ENCODE results near the gene FUT3.
"Not testable (repeated sequence)": the region's sequence is repeated elsewhere in the genome, so short reads cannot be mapped to it uniquely, and the experiment has no call there.

Gene FUT3

GRCh38 chr19:5863030-5863665 is 11.9 kb upstream of the FUT3 start:
- H3K27me3 ChIP-seq (ENCODE audit: control insufficient read depth in 1 of 2, insufficient read depth in 2 of 2, low read length in 2 of 2), result no peaks in the 10 kb centered on the region
- no peak overlapping the region for H3K4me3 ChIP-seq (ENCODE audit: low read depth in 1 of 2, low read length in 2 of 2)
- no peak overlapping the region for H3K9ac ChIP-seq (ENCODE audit: low read length)
- no peak overlapping the region for H3K27ac ChIP-seq (ENCODE audit: low read depth, low read length)
- H3K4me1 ChIP-seq (ENCODE audit: insufficient read depth, low read length), result no peaks in the 10 kb centered on the region
- no peaks in the 10 kb centered on the region for H3K9me3 ChIP-seq (ENCODE audit: low read length)
- no peaks in the 10 kb centered on the region for H3K36me3 ChIP-seq (ENCODE audit: insufficient read depth, low read length)

GRCh38 chr19:5857203-5858081 is 6.2 kb upstream of the FUT3 start:
- Histone ChIP-seq H3K27me3 (ENCODE audit: control insufficient read depth in 1 of 2, insufficient read depth in 2 of 2, low read length in 2 of 2) (no peaks in the 10 kb centered on the region), H3K9ac (ENCODE audit: low read length) (no peak overlapping the region), H3K27ac (ENCODE audit: low read depth, low read length) (no peak overlapping the region), H3K4me1 (ENCODE audit: insufficient read depth, low read length) (no peaks in the 10 kb centered on the region), H3K9me3 (ENCODE audit: low read length) (no peaks in the 10 kb centered on the region), H3K36me3 (ENCODE audit: insufficient read depth, low read length) (no peaks in the 10 kb centered on the region), H3K4me3 (ENCODE audit: low read depth in 1 of 2, low read length in 2 of 2) (no peak overlapping the region)

GRCh38 chr19:5855151-5855550 is 3.9 kb upstream of the FUT3 start:
- H3K9me3 ChIP-seq (ENCODE audit: low read length); H3K27me3 ChIP-seq (ENCODE audit: control insufficient read depth in 1 of 2, insufficient read depth in 2 of 2, low read length in 2 of 2); H3K27ac ChIP-seq (ENCODE audit: low read depth, low read length); H3K4me3 ChIP-seq (ENCODE audit: low read depth in 1 of 2, low read length in 2 of 2); H3K9ac ChIP-seq (ENCODE audit: low read length); H3K36me3 ChIP-seq (ENCODE audit: insufficient read depth, low read length): not testable (repeated sequence)
- peaks cover 13% of the 10 kb centered on the region for H3K4me1 ChIP-seq (ENCODE audit: insufficient read depth, low read length)

- H3K9me3 ChIP-seq (ENCODE audit: low read length); H3K9ac ChIP-seq (ENCODE audit: low read length); H3K27ac ChIP-seq (ENCODE audit: low read depth, low read length); H3K4me3 ChIP-seq (ENCODE audit: low read depth in 1 of 2, low read length in 2 of 2); H3K27me3 ChIP-seq (ENCODE audit: control insufficient read depth in 1 of 2, insufficient read depth in 2 of 2, low read length in 2 of 2); H3K36me3 ChIP-seq (ENCODE audit: insufficient read depth, low read length): not testable (repeated sequence)
- peaks cover 13% of the 10 kb centered on the region for H3K4me1 ChIP-seq (ENCODE audit: insufficient read depth, low read length)
Measured at GRCh38 chr19:5854121-5854520, 2.9 kb upstream of the FUT3 start.

- Histone ChIP-seq H3K27ac (ENCODE audit: low read depth, low read length) (peak overlapping the region; percentile 23), H3K4me1 (ENCODE audit: insufficient read depth, low read length) (peaks cover 13% of the 10 kb centered on the region), H3K36me3 (ENCODE audit: insufficient read depth, low read length) (no peaks in the 10 kb centered on the region), H3K9ac (ENCODE audit: low read length) (no peak overlapping the region), H3K4me3 (ENCODE audit: low read depth in 1 of 2, low read length in 2 of 2) (no peak overlapping the region), H3K9me3 (ENCODE audit: low read length) (no peaks in the 10 kb centered on the region), H3K27me3 (ENCODE audit: control insufficient read depth in 1 of 2, insufficient read depth in 2 of 2, low read length in 2 of 2) (no peaks in the 10 kb centered on the region)
Measured at GRCh38 chr19:5850743-5851293, 431 bp downstream of the FUT3 start.

- no peaks in the 10 kb centered on the region for H3K36me3 ChIP-seq (ENCODE audit: insufficient read depth, low read length)
- peaks cover 13% of the 10 kb centered on the region for H3K4me1 ChIP-seq (ENCODE audit: insufficient read depth, low read length)
- H3K9me3 ChIP-seq (ENCODE audit: low read length), result no peaks in the 10 kb centered on the region
- no peak overlapping the region for H3K27ac ChIP-seq (ENCODE audit: low read depth, low read length)
- no peak overlapping the region for H3K4me3 ChIP-seq (ENCODE audit: low read depth in 1 of 2, low read length in 2 of 2)
- no peak overlapping the region for H3K9ac ChIP-seq (ENCODE audit: low read length)
- no peaks in the 10 kb centered on the region for H3K27me3 ChIP-seq (ENCODE audit: control insufficient read depth in 1 of 2, insufficient read depth in 2 of 2, low read length in 2 of 2)
Measured at GRCh38 chr19:5850189-5850588, 1.1 kb downstream of the FUT3 start.

- H3K36me3 ChIP-seq (ENCODE audit: insufficient read depth, low read length); H3K9me3 ChIP-seq (ENCODE audit: low read length); H3K9ac ChIP-seq (ENCODE audit: low read length); H3K27me3 ChIP-seq (ENCODE audit: control insufficient read depth in 1 of 2, insufficient read depth in 2 of 2, low read length in 2 of 2); H3K4me3 ChIP-seq (ENCODE audit: low read depth in 1 of 2, low read length in 2 of 2); H3K27ac ChIP-seq (ENCODE audit: low read depth, low read length): not testable (repeated sequence)
- peaks cover 13% of the 10 kb centered on the region for H3K4me1 ChIP-seq (ENCODE audit: insufficient read depth, low read length)
Measured at GRCh38 chr19:5848621-5849020, 2.6 kb downstream of the FUT3 start.

GRCh38 chr19:5847846-5848245 is 3.4 kb downstream of the FUT3 start:
- not testable (repeated sequence) for H3K27ac ChIP-seq (ENCODE audit: low read depth, low read length); H3K9me3 ChIP-seq (ENCODE audit: low read length); H3K36me3 ChIP-seq (ENCODE audit: insufficient read depth, low read length); H3K9ac ChIP-seq (ENCODE audit: low read length); H3K4me3 ChIP-seq (ENCODE audit: low read depth in 1 of 2, low read length in 2 of 2); H3K27me3 ChIP-seq (ENCODE audit: control insufficient read depth in 1 of 2, insufficient read depth in 2 of 2, low read length in 2 of 2)
- H3K4me1 ChIP-seq (ENCODE audit: insufficient read depth, low read length), result peaks cover 13% of the 10 kb centered on the region

- no peak overlapping the region for H3K27ac ChIP-seq (ENCODE audit: low read depth, low read length)
- no peaks in the 10 kb centered on the region for H3K9me3 ChIP-seq (ENCODE audit: low read length)
- H3K4me1 ChIP-seq (ENCODE audit: insufficient read depth, low read length), result no peaks in the 10 kb centered on the region
- H3K27me3 ChIP-seq (ENCODE audit: control insufficient read depth in 1 of 2, insufficient read depth in 2 of 2, low read length in 2 of 2), result no peaks in the 10 kb centered on the region
- H3K4me3 ChIP-seq (ENCODE audit: low read depth in 1 of 2, low read length in 2 of 2), result no peak overlapping the region
- no peak overlapping the region for H3K9ac ChIP-seq (ENCODE audit: low read length)
- H3K36me3 ChIP-seq (ENCODE audit: insufficient read depth, low read length), result no peaks in the 10 kb centered on the region
Measured at GRCh38 chr19:5844456-5845433, 6.5 kb downstream of the FUT3 start.

- Histone ChIP-seq H3K27ac (ENCODE audit: low read depth, low read length) (no peak overlapping the region), H3K9ac (ENCODE audit: low read length) (no peak overlapping the region), H3K27me3 (ENCODE audit: control insufficient read depth in 1 of 2, insufficient read depth in 2 of 2, low read length in 2 of 2) (no peaks in the 10 kb centered on the region), H3K4me3 (ENCODE audit: low read depth in 1 of 2, low read length in 2 of 2) (no peak overlapping the region), H3K9me3 (ENCODE audit: low read length) (no peaks in the 10 kb centered on the region), H3K36me3 (ENCODE audit: insufficient read depth, low read length) (no peaks in the 10 kb centered on the region), H3K4me1 (ENCODE audit: insufficient read depth, low read length) (no peaks in the 10 kb centered on the region)
Measured at GRCh38 chr19:5843295-5843927, 7.8 kb downstream of the FUT3 start.

GRCh38 chr19:5841735-5842111 is 9.5 kb downstream of the FUT3 start:
- H3K27ac ChIP-seq (ENCODE audit: low read depth, low read length); H3K4me1 ChIP-seq (ENCODE audit: insufficient read depth, low read length): not testable (repeated sequence)

More at GRCh38 chr19:5841735-5842111, 9.5 kb downstream of the FUT3 start:
- not testable (repeated sequence) for H3K9ac ChIP-seq (ENCODE audit: low read length); H3K36me3 ChIP-seq (ENCODE audit: insufficient read depth, low read length); H3K27me3 ChIP-seq (ENCODE audit: control insufficient read depth in 1 of 2, insufficient read depth in 2 of 2, low read length in 2 of 2); H3K9me3 ChIP-seq (ENCODE audit: low read length); H3K4me3 ChIP-seq (ENCODE audit: low read depth in 1 of 2, low read length in 2 of 2)
